Endothelial cell of umbilical vein (primary cell): ENCODE measurements around the gene SFSWAP.

ENCODE experiments used
- MYC ChIP-seq: IDR thresholded peaks from one replicate; pipeline ENCODE4 v1.6.1; 2011; ENCODE audit warnings: mild to moderate bottlenecking, low read depth, low read length
- POLR2A ChIP-seq: IDR thresholded peaks from 2 replicates; pipeline ENCODE4 v1.6.1; 2012; ENCODE audit warnings: low read depth, mild to moderate bottlenecking, control low read depth, low read length
- TF ChIP-seq, protein P1 (sequence below), 2 donors: IDR thresholded peaks; 1 replicate in 1 of 2; 2 replicates in 1 of 2; pipeline ENCODE4 v1.5.1; 2011; ENCODE audit warnings: low read length in 2 of 2, mild to moderate bottlenecking in 2 of 2, moderate library complexity in 2 of 2, control low read depth in 1 of 2, inconsistent platforms in 1 of 2, low read depth in 1 of 2; ENCODE audit not compliant: insufficient read depth in 1 of 2; ENCODE audit errors: extremely low read depth in 1 of 2
- TF ChIP-seq, protein P2 (sequence below): IDR thresholded peaks from 2 replicates; pipeline ENCODE4 v1.6.1; 2011; ENCODE audit not compliant: insufficient read depth, insufficient read length

DNA sequence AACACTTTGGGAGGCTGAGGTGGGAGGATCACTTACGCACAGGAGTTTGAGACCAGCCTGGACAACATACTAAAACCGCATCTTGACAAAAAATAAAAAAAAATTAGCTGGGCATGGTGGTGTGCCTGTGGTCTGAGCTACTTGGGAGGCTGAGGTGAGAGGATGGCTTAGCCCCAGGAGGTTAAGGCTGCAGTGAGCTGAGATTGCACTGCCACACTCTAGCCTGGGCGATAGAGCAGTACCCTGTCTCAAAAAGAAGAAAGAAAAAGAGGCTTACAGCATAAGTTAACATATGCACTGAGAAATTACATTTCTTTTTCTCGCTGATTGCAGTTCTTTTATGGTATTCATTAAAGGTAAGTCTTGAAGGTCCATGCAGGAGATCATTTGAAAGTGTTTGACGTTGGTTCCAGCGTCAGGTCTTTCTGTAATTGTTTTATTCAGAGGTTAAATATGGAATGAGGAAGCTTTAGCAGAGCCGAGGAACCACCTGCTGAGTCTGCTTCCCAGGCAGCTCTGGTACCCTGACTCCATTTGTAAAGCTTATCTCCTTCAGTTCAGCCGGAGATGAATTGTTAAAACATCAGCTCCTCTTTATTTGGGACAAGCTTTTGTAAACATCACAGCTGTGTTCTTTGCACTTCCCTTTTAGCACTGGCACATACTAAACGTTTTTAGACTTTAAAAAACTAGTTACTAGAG, 18.5 kb downstream of the SFSWAP start:
- TF ChIP-seq POLR2A (no peak), MYC (no peak)
- TF ChIP-seq, protein P1, sequence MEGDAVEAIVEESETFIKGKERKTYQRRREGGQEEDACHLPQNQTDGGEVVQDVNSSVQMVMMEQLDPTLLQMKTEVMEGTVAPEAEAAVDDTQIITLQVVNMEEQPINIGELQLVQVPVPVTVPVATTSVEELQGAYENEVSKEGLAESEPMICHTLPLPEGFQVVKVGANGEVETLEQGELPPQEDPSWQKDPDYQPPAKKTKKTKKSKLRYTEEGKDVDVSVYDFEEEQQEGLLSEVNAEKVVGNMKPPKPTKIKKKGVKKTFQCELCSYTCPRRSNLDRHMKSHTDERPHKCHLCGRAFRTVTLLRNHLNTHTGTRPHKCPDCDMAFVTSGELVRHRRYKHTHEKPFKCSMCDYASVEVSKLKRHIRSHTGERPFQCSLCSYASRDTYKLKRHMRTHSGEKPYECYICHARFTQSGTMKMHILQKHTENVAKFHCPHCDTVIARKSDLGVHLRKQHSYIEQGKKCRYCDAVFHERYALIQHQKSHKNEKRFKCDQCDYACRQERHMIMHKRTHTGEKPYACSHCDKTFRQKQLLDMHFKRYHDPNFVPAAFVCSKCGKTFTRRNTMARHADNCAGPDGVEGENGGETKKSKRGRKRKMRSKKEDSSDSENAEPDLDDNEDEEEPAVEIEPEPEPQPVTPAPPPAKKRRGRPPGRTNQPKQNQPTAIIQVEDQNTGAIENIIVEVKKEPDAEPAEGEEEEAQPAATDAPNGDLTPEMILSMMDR (IDR thresholded peaks at IDR 0.05; ENCODE audit: extremely low read depth in 1 of 2, insufficient read depth in 1 of 2, low read depth in 1 of 2, low read length in 2 of 2), result no peak
- TF ChIP-seq, protein P2, sequence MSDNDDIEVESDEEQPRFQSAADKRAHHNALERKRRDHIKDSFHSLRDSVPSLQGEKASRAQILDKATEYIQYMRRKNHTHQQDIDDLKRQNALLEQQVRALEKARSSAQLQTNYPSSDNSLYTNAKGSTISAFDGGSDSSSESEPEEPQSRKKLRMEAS, result no peak
